GM23248 (cell line): ENCODE results near the gene ADAMTS9.

Source experiments
- EZH2 ChIP-seq: fragments of 200-600 bp; sonication (generic); IDR thresholded peaks from 2 replicates; pipeline ENCODE4 v1.6.1; 2018; ENCODE audit warnings: antibody characterized with exemption, mild to moderate bottlenecking; ENCODE audit not compliant: insufficient read depth, poor library complexity, severe bottlenecking
- EZH2phosphoT487 ChIP-seq: fragments of 200-600 bp; sonication (generic); IDR thresholded peaks from 2 replicates; pipeline ENCODE4 v1.6.1; 2018; ENCODE audit warnings: antibody characterized with exemption, moderate library complexity, mild to moderate bottlenecking, low read depth; ENCODE audit not compliant: insufficient read depth

- TF ChIP-seq EZH2 (no peak), EZH2phosphoT487 (no peak)
Observed at GRCh38 chr3:64571982-64572381, 115.8 kb downstream of the ADAMTS9 start.
